ENCODE data around the gene PNPT1.
"Not testable (repeated sequence)": the region's sequence is repeated elsewhere in the genome, so short reads cannot be mapped to it uniquely, and the experiment has no call there.

The PNPT1 gene

DNA sequence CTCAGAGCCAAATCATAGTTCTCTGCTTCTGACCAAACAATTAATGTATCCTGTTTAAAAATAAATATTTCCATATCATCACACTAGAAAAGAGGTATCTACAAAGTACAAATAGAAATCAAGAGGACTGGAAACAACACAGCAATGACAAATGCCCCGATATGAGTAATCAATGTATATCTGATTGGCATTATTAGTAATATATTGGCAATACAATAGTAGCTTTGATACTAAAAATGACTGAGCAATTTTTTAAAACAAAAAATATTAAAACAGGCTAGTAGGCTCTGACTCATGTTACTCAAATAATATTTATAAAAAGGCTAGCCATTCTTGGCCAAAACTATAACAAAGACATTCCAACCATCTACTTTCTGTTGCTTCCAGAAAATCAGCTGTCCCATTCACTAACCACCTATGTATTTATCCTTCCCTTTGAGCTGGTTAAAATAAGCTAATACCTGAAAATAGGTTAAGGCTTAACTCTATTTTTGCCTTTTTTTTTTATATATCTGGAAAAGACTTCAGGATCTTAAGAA lies 89.5 kb downstream of the PNPT1 start:
- TF ChIP-seq, protein P1, sequence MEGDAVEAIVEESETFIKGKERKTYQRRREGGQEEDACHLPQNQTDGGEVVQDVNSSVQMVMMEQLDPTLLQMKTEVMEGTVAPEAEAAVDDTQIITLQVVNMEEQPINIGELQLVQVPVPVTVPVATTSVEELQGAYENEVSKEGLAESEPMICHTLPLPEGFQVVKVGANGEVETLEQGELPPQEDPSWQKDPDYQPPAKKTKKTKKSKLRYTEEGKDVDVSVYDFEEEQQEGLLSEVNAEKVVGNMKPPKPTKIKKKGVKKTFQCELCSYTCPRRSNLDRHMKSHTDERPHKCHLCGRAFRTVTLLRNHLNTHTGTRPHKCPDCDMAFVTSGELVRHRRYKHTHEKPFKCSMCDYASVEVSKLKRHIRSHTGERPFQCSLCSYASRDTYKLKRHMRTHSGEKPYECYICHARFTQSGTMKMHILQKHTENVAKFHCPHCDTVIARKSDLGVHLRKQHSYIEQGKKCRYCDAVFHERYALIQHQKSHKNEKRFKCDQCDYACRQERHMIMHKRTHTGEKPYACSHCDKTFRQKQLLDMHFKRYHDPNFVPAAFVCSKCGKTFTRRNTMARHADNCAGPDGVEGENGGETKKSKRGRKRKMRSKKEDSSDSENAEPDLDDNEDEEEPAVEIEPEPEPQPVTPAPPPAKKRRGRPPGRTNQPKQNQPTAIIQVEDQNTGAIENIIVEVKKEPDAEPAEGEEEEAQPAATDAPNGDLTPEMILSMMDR (IDR thresholded peaks at IDR 0.05; ENCODE audit: insufficient read depth, low read length, poor library complexity, severe bottlenecking), result no peak
- TF ChIP-seq EZH2phosphoT487 (conservative IDR thresholded peaks at IDR 0.05; ENCODE audit: low read length), result no peak
- Histone ChIP-seq H4K20me1 (ENCODE audit: low read depth, low read length) (peaks cover 15% of the 10 kb centered on the region; the same call in 1 of the 2 replicates), H3K9ac (ENCODE audit: low read length) (no peak overlapping the region)

DNA sequence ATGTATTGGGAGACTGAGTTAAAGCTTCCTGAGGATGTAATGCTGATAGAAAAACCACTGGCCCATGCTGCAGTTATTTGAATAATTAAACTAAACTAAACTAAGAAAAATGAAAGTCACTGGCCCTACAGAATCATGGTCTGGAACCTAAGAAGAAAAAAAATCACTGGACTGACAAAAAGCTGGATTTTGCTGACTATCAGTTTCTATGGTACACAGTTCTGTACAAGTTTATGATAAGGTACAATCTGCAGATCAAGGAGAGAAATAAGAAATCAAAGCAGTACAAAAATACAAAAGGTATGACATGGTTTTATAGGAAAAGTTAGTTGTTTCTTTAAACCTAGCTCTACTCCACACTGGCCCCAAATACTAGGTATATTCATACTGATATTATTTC lies 91.8 kb downstream of the PNPT1 start:
- Histone ChIP-seq H3K79me2 (ENCODE audit: insufficient read depth, low read length) (peaks cover 69% of the 10 kb centered on the region), H4K20me1 (ENCODE audit: low read depth, low read length) (peaks cover 15% of the 10 kb centered on the region; the same call in 1 of the 2 replicates), H3K36me3 (ENCODE audit: low read length) (peaks cover 32% of the 10 kb centered on the region; the same call in 1 of the 2 replicates), H3K9ac (ENCODE audit: low read length) (no peak overlapping the region), H3F3A (ENCODE audit: insufficient read depth) (no peaks in the 10 kb centered on the region; the same call in 1 of the 2 replicates), H2AFZ (ENCODE audit: low read depth, low read length, severe bottlenecking) (no peak overlapping the region), H3K9me2 (replicated peaks; ENCODE audit: insufficient read depth, low read length) (no peaks in the 10 kb centered on the region), H3K4me3 (ENCODE audit: insufficient read depth, low read length, poor library complexity, severe bottlenecking) (no peak overlapping the region), H3K4me2 (ENCODE audit: low read depth, low read length, poor library complexity, severe bottlenecking) (no peak overlapping the region), H3K27me3 (ENCODE audit: low read length) (no peaks in the 10 kb centered on the region), H3K27ac (ENCODE audit: low read depth, low read length) (no peak overlapping the region), H3K9me3 (ENCODE audit: insufficient read depth, low read length) (no peaks in the 10 kb centered on the region)
- TF ChIP-seq, protein P1 (IDR thresholded peaks at IDR 0.05; ENCODE audit: insufficient read depth, low read length, poor library complexity, severe bottlenecking), result no peak
- no peak for TF ChIP-seq EZH2phosphoT487 (conservative IDR thresholded peaks at IDR 0.05; ENCODE audit: low read length)

More for the DNA sequence above, 89.5 kb downstream of the PNPT1 start:
- Histone ChIP-seq H2AFZ (ENCODE audit: low read depth, low read length, severe bottlenecking) (no peak overlapping the region), H3K4me2 (ENCODE audit: low read depth, low read length, poor library complexity, severe bottlenecking) (no peak overlapping the region), H3K9me3 (ENCODE audit: insufficient read depth, low read length) (no peaks in the 10 kb centered on the region), H3K27me3 (ENCODE audit: low read length) (no peaks in the 10 kb centered on the region), H3K79me2 (ENCODE audit: insufficient read depth, low read length) (peaks cover 85% of the 10 kb centered on the region), H3K36me3 (ENCODE audit: low read length) (peaks cover 22% of the 10 kb centered on the region; the same call in 1 of the 2 replicates), H3K4me3 (ENCODE audit: insufficient read depth, low read length, poor library complexity, severe bottlenecking) (no peak overlapping the region), H3K9me2 (replicated peaks; ENCODE audit: insufficient read depth, low read length) (no peaks in the 10 kb centered on the region), H3F3A (ENCODE audit: insufficient read depth) (no peaks in the 10 kb centered on the region; the same call in 1 of the 2 replicates), H3K27ac (ENCODE audit: low read depth, low read length) (no peak overlapping the region)

DNA sequence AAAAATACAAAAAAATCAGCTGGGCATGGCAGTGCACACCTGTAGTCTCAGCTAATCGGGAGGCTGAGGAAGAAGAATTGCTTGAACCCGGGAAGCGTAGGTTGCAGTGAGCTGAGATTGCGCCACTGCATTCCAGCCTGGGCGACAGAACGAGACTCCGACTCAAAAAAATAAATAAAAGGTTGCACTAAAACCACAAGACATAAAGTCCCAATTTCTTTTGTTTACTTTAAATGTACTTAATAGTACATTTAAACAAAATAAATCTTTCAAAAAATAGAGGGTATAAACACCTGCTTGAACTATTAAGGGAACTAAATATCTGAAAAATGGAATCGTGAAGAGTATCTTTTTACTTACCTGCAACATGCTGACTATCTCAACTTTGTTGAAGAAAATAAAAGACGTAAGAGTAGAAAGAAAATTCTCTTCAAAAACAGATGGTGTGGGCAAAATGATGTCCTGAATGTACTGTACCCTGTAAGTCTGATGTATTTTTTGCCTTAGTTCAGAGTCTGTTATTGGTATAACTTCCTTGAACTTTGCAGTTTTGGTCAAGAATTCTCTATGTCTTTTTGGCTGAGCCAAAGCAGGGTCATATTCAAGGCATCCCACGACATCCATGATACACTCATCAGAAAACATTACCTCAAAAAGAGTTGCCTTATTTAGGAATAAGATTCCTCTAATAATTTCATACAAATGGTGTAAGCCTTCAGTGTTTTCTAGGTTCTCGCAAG lies 95.4 kb downstream of the PNPT1 start:
- Histone ChIP-seq H3K4me2 (ENCODE audit: low read depth, low read length, poor library complexity, severe bottlenecking) (no peak overlapping the region), H3K9ac (ENCODE audit: low read length) (no peak overlapping the region), H4K20me1 (ENCODE audit: low read depth, low read length) (peaks cover 5% of the 10 kb centered on the region), H3K27ac (ENCODE audit: low read depth, low read length) (no peak overlapping the region), H3K27me3 (ENCODE audit: low read length) (no peaks in the 10 kb centered on the region), H3K36me3 (ENCODE audit: low read length) (peaks cover 43% of the 10 kb centered on the region), H3F3A (ENCODE audit: insufficient read depth) (peaks cover 4% of the 10 kb centered on the region), H3K9me3 (ENCODE audit: insufficient read depth, low read length) (no peaks in the 10 kb centered on the region), H3K79me2 (ENCODE audit: insufficient read depth, low read length) (peaks cover 65% of the 10 kb centered on the region), H2AFZ (ENCODE audit: low read depth, low read length, severe bottlenecking) (no peak overlapping the region), H3K9me2 (replicated peaks; ENCODE audit: insufficient read depth, low read length) (no peaks in the 10 kb centered on the region), H3K4me3 (ENCODE audit: insufficient read depth, low read length, poor library complexity, severe bottlenecking) (no peak overlapping the region)
- TF ChIP-seq, protein P1 (IDR thresholded peaks at IDR 0.05; ENCODE audit: insufficient read depth, low read length, poor library complexity, severe bottlenecking), result no peak
- no peak for TF ChIP-seq EZH2phosphoT487 (conservative IDR thresholded peaks at IDR 0.05; ENCODE audit: low read length)

DNA sequence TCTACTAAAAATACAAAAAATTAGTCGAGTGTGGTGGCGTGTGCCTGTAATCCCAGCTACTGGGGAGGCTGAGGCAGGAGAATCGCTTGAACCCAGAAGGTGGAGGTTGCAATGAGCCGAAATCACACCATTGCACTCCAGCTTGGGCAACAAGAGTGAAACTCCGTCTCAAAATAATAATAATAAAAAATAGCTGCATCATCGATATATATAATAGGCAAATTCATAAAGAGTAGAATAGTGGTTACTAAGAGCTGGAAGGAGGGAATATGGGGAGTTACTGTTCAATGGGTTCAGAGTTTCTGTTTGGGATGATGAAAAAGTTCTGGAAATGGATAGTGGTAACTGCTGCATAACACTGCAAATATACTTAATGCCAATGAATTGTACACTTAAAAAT lies 96.8 kb downstream of the PNPT1 start:
- H3K9me3 ChIP-seq (ENCODE audit: insufficient read depth, low read length); H3K4me2 ChIP-seq (ENCODE audit: low read depth, low read length, poor library complexity, severe bottlenecking); H2AFZ ChIP-seq (ENCODE audit: low read depth, low read length, severe bottlenecking); H3K9me2 ChIP-seq (replicated peaks; ENCODE audit: insufficient read depth, low read length); H3K9ac ChIP-seq (ENCODE audit: low read length); H3K27me3 ChIP-seq (ENCODE audit: low read length); H3K4me3 ChIP-seq (ENCODE audit: insufficient read depth, low read length, poor library complexity, severe bottlenecking); H3K27ac ChIP-seq (ENCODE audit: low read depth, low read length): not testable (repeated sequence)
- H3K36me3 ChIP-seq (ENCODE audit: low read length), result peaks cover 38% of the 10 kb centered on the region
- peaks cover 64% of the 10 kb centered on the region for H3K79me2 ChIP-seq (ENCODE audit: insufficient read depth, low read length)
- peaks cover 11% of the 10 kb centered on the region; the same call in 1 of the 2 replicates for H4K20me1 ChIP-seq (ENCODE audit: low read depth, low read length)
- peaks cover 10% of the 10 kb centered on the region for H3F3A ChIP-seq (ENCODE audit: insufficient read depth)
